Esophagus (tissue), 2 donors: ENCODE measurements around the gene TSPAN3. TPM values are rescaled to one million over a fixed set of nuclear protein-coding genes. Genes with fewer than 3 reads are reported as not detected.

Experiments
- H3K27ac ChIP-seq, 2 donors: one replicate each; pipeline ENCODE4 v1.5.1; 2013; ENCODE audit warnings: low read depth in 2 of 2, mild to moderate bottlenecking in 2 of 2, inconsistent platforms in 1 of 2, low read length in 1 of 2, moderate library complexity in 1 of 2
- H3K27me3 ChIP-seq, 2 donors: one replicate each; pipeline ENCODE4 v1.6.1; 2013; ENCODE audit warnings: low read length in 2 of 2, control low read depth in 1 of 2, mild to moderate bottlenecking in 1 of 2; ENCODE audit not compliant: insufficient read depth in 2 of 2, control insufficient read depth in 1 of 2
- H3K36me3 ChIP-seq, 2 donors: one replicate each; pipeline ENCODE4 v1.6.1; 2013; ENCODE audit warnings: low read length in 1 of 2; ENCODE audit not compliant: control insufficient read depth in 2 of 2, insufficient read depth in 2 of 2
- H3K4me1 ChIP-seq, 2 donors: one replicate each; pipeline ENCODE4 v1.6.1; 2013; ENCODE audit warnings: low read length in 1 of 2; ENCODE audit not compliant: control insufficient read depth in 2 of 2, insufficient read depth in 2 of 2
- H3K4me3 ChIP-seq, 2 donors: one replicate each; pipeline ENCODE4 v1.5.1; 2013; ENCODE audit warnings: low read length in 2 of 2, mild to moderate bottlenecking in 2 of 2, low read depth in 1 of 2, moderate library complexity in 1 of 2
- H3K9me3 ChIP-seq, 2 donors: one replicate each; pipeline ENCODE4 v1.6.1; 2013; ENCODE audit warnings: mild to moderate bottlenecking in 2 of 2, low read depth in 1 of 2, low read length in 1 of 2, moderate library complexity in 1 of 2; ENCODE audit not compliant: control insufficient read depth in 2 of 2, insufficient read depth in 1 of 2
- WGBS, 2 donors: extraction: QIAGEN DNeasy Blood & Tissue Kit; methylation state at CpG; one replicate each; pipeline ENCODE4 v1.1.7; 2013; 5-methylcytosine and 5-hydroxymethylcytosine counted together
- polyA plus RNA-seq, 2 donors: library from polyadenylated mRNA; stranded (reverse); fragments of 200-250 nt; gene quantifications; one replicate each; pipeline ENCODE4 v1.2.3, GENCODE V29; 2013
- donor health status: healthy with polysubstance abuse.
- donor health status: Bipolar disorder and iron deficiency.

The TSPAN3 gene
- polyA plus RNA-seq, 2 donors, result 56.9 to 65.8 TPM

DNA sequence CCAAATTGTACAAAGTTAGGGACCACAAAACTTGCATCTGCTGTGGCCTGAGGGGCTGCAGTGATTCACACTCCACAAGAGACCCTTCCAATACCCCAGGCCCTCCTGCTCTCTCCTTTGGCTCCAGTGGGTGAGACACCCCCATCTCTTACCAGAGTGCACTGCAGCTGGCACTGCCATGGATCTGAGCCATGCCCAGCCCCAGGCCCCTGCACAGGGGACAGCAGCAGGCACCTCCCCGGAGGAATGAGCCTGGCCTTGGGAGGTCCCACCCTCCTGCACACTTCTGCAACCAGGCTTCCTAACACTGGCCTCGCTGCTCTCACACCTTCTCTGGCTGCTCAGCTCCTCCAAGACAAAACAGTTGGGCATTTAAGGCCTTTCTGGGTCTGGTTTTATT, 16.3 kb upstream of the TSPAN3 start:
- Histone ChIP-seq H3K27me3 (no peaks in the 10 kb centered on the region), H3K4me1 (no peaks in the 10 kb centered on the region), H3K4me3 (no peak overlapping the region), H3K9me3 (no peaks in the 10 kb centered on the region), H3K27ac (no peak overlapping the region), H3K36me3 (no peaks in the 10 kb centered on the region)
- 82 to 87% methylated on average over 2 of the region's 2 CpGs for WGBS, 2 donors

DNA sequence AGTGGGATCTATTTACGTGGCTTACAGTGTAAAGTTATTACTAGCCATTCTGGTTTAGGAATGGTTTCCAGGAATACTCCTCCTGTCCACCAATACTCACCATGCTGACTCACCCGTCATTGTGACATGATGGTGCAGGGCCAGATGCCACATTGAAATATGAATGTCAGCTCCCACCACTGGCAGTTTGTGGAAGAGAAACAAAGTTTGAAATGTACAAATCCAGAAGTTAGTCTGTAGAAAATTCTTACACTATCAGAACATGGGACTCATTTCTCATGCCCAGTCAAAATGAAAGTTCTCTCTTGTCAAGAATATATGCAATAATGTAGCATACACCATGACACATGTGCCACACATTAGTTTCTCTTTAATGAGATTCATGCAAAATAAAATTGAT, 14.4 kb upstream of the TSPAN3 start:
- H3K4me1 ChIP-seq, result no peaks in the 10 kb centered on the region
- WGBS, 2 donors, result 27 to 41% methylated on average over 2 of the region's 2 CpGs
- no peaks in the 10 kb centered on the region for H3K9me3 ChIP-seq
- no peaks in the 10 kb centered on the region for H3K27me3 ChIP-seq
- no peaks in the 10 kb centered on the region for H3K36me3 ChIP-seq
- no peak overlapping the region for H3K4me3 ChIP-seq
- no peak overlapping the region for H3K27ac ChIP-seq

DNA sequence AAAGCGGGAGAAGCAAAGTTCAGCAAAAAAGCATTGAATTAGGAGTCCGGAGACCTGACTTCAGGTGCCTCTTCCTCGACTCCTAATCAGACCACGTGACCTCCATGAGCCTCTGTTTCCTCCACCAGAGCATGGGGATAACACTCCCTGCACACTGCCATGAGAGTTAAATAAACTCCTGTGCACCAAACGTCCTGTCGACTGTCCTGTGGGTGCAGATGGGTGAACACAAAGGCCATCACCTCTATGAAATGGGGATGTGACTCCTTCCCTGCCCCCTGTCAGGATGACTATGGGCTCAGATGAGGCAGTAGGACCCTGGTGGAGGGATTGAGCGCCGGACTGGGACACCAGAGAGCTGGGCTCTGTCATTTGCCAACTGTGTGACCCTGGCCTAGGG, 13.5 kb upstream of the TSPAN3 start:
- no peak overlapping the region for H3K4me3 ChIP-seq
- no peak overlapping the region for H3K27ac ChIP-seq
- no peaks in the 10 kb centered on the region for H3K9me3 ChIP-seq
- H3K4me1 ChIP-seq, result no peaks in the 10 kb centered on the region
- WGBS, 2 donors, result 91 to 92% methylated on average over 8 of the region's 8 CpGs
- H3K27me3 ChIP-seq, result no peaks in the 10 kb centered on the region
- H3K36me3 ChIP-seq, result no peaks in the 10 kb centered on the region

DNA sequence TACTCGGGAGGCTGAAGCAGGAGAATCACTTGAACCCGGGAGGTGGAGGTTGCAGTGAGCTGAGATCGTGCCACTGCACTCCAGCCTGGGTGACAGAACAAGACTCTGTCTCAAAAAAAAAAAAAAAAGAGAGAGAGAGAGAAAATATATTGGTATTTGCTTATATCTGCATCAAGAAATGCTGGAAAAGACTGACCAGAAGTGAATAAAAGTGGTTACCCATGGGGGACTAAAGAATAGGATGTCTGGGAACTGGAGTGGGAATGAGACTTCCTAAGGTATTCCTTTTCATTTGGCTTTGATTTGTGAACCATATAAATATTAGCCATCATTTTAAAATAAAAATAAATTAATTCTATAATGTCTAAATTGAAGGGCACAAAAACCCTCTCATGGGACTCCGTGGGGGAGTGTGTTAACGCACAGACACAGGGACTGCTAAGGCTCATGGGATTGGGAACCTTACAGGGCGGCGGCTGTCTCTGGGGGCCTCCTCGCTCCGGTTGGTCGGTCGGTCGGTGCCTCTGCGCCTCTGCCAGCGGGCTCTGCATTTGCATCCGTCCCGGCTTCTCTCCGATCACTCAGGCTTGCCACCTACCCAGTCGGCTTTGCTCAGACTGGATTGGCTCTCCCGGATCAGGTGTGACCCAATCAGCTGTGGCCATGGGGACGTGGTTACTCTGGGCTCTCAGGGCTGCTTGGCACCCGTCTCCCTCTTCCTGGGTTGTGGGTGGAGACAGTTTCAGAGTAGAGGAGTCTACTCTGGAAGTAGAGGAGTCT, 12.7 kb upstream of the TSPAN3 start:
- Histone ChIP-seq H3K27me3 (no peaks in the 10 kb centered on the region), H3K36me3 (no peaks in the 10 kb centered on the region), H3K4me3 (no peak overlapping the region), H3K27ac (peak overlapping the region in 1 of 2 donors; percentile 24), H3K9me3 (no peaks in the 10 kb centered on the region), H3K4me1 (no peaks in the 10 kb centered on the region)
- 9 to 12% methylated on average over 21 of the region's 21 CpGs for WGBS, 2 donors

DNA sequence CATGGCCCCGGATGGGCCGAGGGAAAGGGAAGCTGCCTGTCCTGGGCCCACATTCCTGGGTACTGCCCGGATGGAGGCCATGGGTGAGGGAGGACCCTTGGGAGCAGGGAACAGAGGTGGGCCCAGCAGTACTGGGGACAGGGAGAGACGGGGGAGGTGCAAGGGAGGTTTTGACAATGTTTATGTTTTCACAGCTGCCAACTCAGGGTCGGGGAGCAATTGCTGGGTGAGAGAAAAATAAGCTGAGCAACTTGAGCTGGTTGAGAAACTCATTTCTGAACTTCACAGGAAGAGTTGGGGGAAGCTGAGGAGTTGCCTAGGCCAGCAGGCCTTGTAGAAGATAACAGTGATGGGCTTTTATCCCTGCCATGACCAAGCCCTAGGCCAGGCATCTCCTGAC, 11.1 kb upstream of the TSPAN3 start:
- Histone ChIP-seq H3K9me3 (no peaks in the 10 kb centered on the region), H3K27me3 (no peaks in the 10 kb centered on the region), H3K36me3 (no peaks in the 10 kb centered on the region), H3K27ac (no peak overlapping the region), H3K4me1 (no peaks in the 10 kb centered on the region), H3K4me3 (no peak overlapping the region)
- WGBS, 2 donors, result 81 to 83% methylated on average over 5 of the region's 5 CpGs

DNA sequence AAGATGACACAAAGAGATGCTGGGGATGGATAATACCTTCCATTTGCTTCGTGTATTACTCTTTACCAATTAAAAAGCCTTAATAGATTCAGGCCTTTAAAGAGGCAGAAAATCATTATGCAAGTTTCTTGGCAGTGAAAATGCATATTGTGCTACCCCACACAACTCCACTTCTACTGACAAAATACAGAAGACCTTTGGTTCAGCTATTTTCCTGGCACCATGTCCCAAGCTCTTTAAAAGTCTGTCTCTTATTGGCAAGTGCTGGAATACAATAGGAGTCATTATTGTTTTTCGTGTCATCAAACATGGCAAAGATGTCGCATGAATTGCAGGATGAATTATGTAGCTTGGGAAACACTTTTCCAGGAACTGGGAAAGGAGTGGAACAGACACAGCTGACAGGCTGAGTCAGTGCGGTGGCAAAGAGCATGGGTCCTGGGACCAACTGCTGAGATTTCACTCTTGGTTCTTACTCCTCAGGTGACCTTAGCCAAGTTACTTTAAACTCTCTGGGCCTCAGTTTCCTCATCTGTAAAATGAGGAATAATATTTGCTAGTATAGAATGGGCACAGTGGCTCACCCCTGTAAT, 5.5 kb upstream of the TSPAN3 start:
- peaks cover 0 to under 1% of the 10 kb centered on the region in 2 donors for H3K4me1 ChIP-seq
- 73 to 78% methylated on average over 4 of the region's 4 CpGs for WGBS, 2 donors
- no peak overlapping the region for H3K27ac ChIP-seq
- H3K27me3 ChIP-seq, result no peaks in the 10 kb centered on the region
- H3K36me3 ChIP-seq, result no peaks in the 10 kb centered on the region
- no peak overlapping the region for H3K4me3 ChIP-seq
- H3K9me3 ChIP-seq, result no peaks in the 10 kb centered on the region

DNA sequence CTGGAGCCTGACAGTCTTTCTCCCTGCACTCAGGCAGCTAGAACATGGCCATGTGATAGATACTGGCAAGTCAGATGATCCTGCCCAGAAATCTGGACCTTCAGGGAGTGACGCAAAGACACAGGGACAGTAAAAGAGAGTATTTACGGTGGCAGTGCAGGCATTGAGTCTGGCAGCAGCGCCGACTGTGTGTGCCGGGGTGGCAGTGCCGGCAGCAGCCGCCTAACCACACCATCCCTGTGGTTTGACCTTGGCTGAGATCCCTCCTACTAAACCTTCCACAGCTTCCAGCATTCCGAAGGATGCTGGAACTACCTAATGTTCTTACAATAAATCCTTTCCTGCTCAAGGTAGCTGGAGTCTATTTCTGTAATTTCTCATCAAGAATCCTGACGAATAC, 4.6 kb upstream of the TSPAN3 start:
- whole genome bisulfite sequencing, 2 donors, result 73 to 77% methylated on average over 9 of the region's 9 CpGs
- H3K9me3 ChIP-seq, result no peaks in the 10 kb centered on the region
- H3K4me3 ChIP-seq, result no peak overlapping the region
- no peaks in the 10 kb centered on the region for H3K27me3 ChIP-seq
- H3K27ac ChIP-seq, result no peak overlapping the region
- peaks cover 0 to 4% of the 10 kb centered on the region in 2 donors for H3K4me1 ChIP-seq
- no peaks in the 10 kb centered on the region for H3K36me3 ChIP-seq

DNA sequence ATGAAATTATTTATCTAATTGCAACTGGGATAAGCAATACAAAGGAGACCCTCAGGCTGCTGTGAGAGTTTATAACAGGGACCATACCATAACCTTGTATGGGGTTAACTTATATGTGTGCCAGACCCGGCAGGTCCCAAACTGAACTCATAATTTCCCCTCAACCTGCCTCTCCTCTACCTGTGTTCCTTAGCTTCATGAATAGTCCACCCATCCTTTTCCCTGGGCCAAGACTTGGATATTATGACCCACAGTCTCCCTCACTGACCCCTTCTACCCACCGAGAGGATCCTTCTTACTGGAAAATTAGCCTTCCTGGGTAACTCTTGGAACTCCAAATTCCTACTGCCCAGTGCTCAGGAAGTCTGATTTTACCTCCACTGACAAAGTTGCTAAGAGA, 3.4 kb upstream of the TSPAN3 start:
- H3K4me1 ChIP-seq, result peaks cover 0 to 7% of the 10 kb centered on the region in 2 donors
- H3K27ac ChIP-seq, result no peak overlapping the region
- H3K4me3 ChIP-seq, result no peak overlapping the region
- 71 to 73% methylated on average over 2 of the region's 2 CpGs for WGBS, 2 donors
- H3K36me3 ChIP-seq, result no peaks in the 10 kb centered on the region
- H3K27me3 ChIP-seq, result no peaks in the 10 kb centered on the region
- no peaks in the 10 kb centered on the region for H3K9me3 ChIP-seq

DNA sequence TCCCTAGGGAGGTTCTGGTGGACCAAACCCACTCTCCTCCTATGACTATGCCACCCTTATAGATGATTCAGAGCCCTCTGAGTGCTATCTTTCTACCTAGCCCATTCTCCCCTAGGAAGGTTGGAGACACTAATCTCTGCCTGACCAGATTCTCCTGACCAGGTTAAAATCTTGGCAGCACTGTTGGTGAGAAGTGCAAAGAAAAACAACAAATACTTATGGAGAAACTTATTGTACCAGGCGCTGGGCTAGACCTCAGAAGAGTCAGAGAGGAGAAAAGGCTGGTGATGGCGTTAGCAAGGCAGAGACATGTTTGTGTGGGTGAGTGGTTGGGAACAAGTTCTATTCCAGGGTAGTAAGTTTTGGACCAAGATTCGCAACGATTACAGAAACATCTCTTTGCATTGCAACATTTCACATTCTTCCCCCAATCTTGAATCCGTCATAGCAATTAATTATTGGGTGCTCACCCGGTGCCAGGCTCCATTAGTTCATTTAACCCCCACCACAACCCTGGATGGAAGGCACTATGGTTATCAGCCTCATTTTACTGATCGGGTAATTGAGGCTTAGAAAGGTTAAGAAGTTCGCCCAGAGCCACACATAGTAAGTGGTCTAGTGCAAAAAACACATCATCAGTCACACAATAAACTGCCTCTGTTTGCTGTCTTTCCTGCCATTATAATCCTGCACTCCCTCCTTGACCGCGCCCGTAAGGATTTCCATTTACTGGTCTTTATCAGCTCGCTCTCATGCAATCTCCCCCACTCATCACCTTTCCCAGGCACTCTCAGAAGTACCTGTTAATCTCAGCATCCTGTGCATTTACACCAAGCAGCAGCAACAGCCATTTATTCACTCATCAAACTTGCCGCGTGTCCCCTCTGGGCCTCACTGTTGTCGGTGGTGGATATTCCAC, 655 bp upstream of the TSPAN3 start:
- H3K27ac ChIP-seq, result peak overlapping the region in 1 of 2 donors; percentile 76
- no peak overlapping the region for H3K4me3 ChIP-seq
- 85% methylated on average over 15 of the region's 15 CpGs for WGBS, 2 donors
- no peaks in the 10 kb centered on the region for H3K36me3 ChIP-seq
- H3K27me3 ChIP-seq, result no peaks in the 10 kb centered on the region
- H3K4me1 ChIP-seq, result peaks cover 0 to 7% of the 10 kb centered on the region in 2 donors
- H3K9me3 ChIP-seq, result no peaks in the 10 kb centered on the region
